MM.1S (cell line): ENCODE results near the gene LTBR.

ENCODE experiments used
- CTCF ChIP-seq: fragments of 300-600 bp; sonication (generic); IDR thresholded peaks from 2 replicates; pipeline ENCODE4 v1.5.1; 2016; ENCODE audit warnings: antibody characterized with exemption, low read length, mixed read lengths
- EZH2 ChIP-seq: fragments of 300-600 bp; sonication (generic); optimal IDR thresholded peaks from 2 replicates; pipeline ENCODE3; 2017; ENCODE audit warnings: low read depth, mild to moderate bottlenecking, antibody characterized with exemption, low read length, mixed read lengths
- EZH2phosphoT487 ChIP-seq: fragments of 300-600 bp; sonication (generic); IDR thresholded peaks from 2 replicates; pipeline ENCODE4 v1.6.1; 2018; ENCODE audit warnings: antibody characterized with exemption, low read length

GRCh38 chr12:6430124-6430989 lies 46.4 kb downstream of the LTBR start:
- TF ChIP-seq EZH2 (no peak), CTCF (no peak), EZH2phosphoT487 (no peak)
